Adrenal gland (tissue), 12 donors: ENCODE results near the gene CEP76. TPM values are rescaled to one million over a fixed set of nuclear protein-coding genes. Genes with fewer than 3 reads are reported as not detected.

Source experiments
- DNase-seq, 7 donors: peaks; one replicate each; pipeline ENCODE4 v3.0.0-alpha.2; 2019 to 2020
- H3K27ac ChIP-seq, 5 donors: fragments of 200-600 bp; sonication (generic) in 4 of 5; 1 replicate in 3 of 5; 2 replicates in 2 of 5; pipeline versions ENCODE4 v1.5.1 to v1.8.0; 2016 to 2020; ENCODE audit warnings: mild to moderate bottlenecking in 1 of 5
- H3K27me3 ChIP-seq: fragments of 200-600 bp; 2 replicates; pipeline ENCODE4 v1.8.0; 2021
- H3K36me3 ChIP-seq, 2 donors: fragments of 200-600 bp; replicated peaks in 1 of 2; 1 replicate in 1 of 2; 2 replicates in 1 of 2; pipeline versions ENCODE4 v1.5.1 to v1.8.0; 2018 to 2022
- H3K4me1 ChIP-seq, 2 donors: fragments of 200-600 bp; replicated peaks in 1 of 2; 1 replicate in 1 of 2; 2 replicates in 1 of 2; pipeline versions ENCODE4 v1.5.1 to v1.8.0; 2018 to 2021
- H3K4me3 ChIP-seq, 4 donors: fragments of 200-600 bp; sonication (generic) in 3 of 4; one replicate each; pipeline ENCODE4 v1.5.1; 2016 to 2018
- H3K9me3 ChIP-seq, 3 donors: fragments of 200-600 bp; sonication (generic) in 1 of 3; replicated peaks in 1 of 3; 1 replicate in 2 of 3; 2 replicates in 1 of 3; pipeline versions ENCODE4 v1.5.1 to v1.8.0; 2016 to 2021
- CTCF ChIP-seq, 6 experiments: fragments of 450-650 bp in 4 of 6; fragments of 200-600 bp in 2 of 6; sonication (generic) in 1 of 6; IDR thresholded peaks; 1 replicate in 5 of 6; 2 replicates in 1 of 6; pipeline versions ENCODE4 v1.5.1 to v1.8.0; 2016 to 2021; ENCODE audit warnings: antibody characterized with exemption in 6 of 6, mild to moderate bottlenecking in 2 of 6, moderate library complexity in 1 of 6
- POLR2A ChIP-seq, 2 donors: fragments of 450-650 bp; IDR thresholded peaks; one replicate each; pipeline ENCODE4 v1.6.1; 2017; ENCODE audit warnings: antibody characterized with exemption in 2 of 2, mild to moderate bottlenecking in 2 of 2, moderate library complexity in 1 of 2
- WGBS, 4 donors: extraction: QIAGEN DNeasy Blood & Tissue Kit in 2 of 4; methylation state at CpG; one replicate each; pipeline versions ENCODE4 v1.1.5 to v1.1.7; 2013 to 2017; 5-methylcytosine and 5-hydroxymethylcytosine counted together
- intact Hi-C, 2 donors: fragments of 100-400 bp; cut with DNase I; formaldehyde crosslinking; loops; one replicate each; pipeline versions ENCODE4 v1.14.1 to v1.15.0; 2022 to 2023
- polyA plus RNA-seq, 3 donors: library from polyadenylated mRNA; stranded (reverse); fragments of 200-250 nt in 2 of 3; fragments of 350-450 nt in 1 of 3; fragmentation: Illumina TruSeq in 1 of 3; extraction: RNeasy Lipid Tissue Mini Kit (QIAGEN cat#74804) in 1 of 3; gene quantifications; one replicate each; pipeline ENCODE4 v1.2.3, GENCODE V29; 2013 to 2014
- total RNA-seq, 9 donors: library from RNA; depleted of rRNA in 4 of 9; stranded (reverse); fragments of >200 nt in 4 of 9; fragments of 120-200 nt in 1 of 9; fragmentation: NEBNext Ultra II Directional in 1 of 9; extraction: Animal tissue kit (Norgen Biotek cat#: 25700) in 1 of 9; gene quantifications; one replicate each; pipeline versions ENCODE4 v1.1.0 to v1.2.4, GENCODE V29; 2013 to 2023
- donor health status: healthy with polysubstance abuse.
- donor health status: Bipolar disorder and iron deficiency.
- donor health status: DM: yes; HTN: yes; CAD: no.
- donor health status: DM: no; HTN: no; CAD: no.
- donor health status: DM: no; HTN: no; CAD: no.
- donor health status: DM: yes; HTN: yes; CAD: no.

The CEP76 gene
- total and polyA plus RNA-seq, 12 donors, result 2.6 to 32.2 (median 7.2) TPM

- intact Hi-C loops, result loop anchor here in 1 of 2 donors (10.0 kb wide), 1 partner anchor 108 kb away; no protein-coding TSS in a partner anchor
- 7 to 33% (median 25%) methylated on average over 3 of the region's 3 CpGs for whole genome bisulfite sequencing, 4 donors
Measured at GRCh38 chr18:12652861-12653401, 49.6 kb downstream of the CEP76 start.

GRCh38 chr18:12651651-12652050 is 50.9 kb downstream of the CEP76 start:
- H3K4me1 ChIP-seq, result peaks cover 24 to 64% of the 10 kb centered on the region in 2 donors
- H3K27ac ChIP-seq, result peak overlapping the region in 3 of 5 donors; percentile 28 to 76 (median 70)
- no peak for DNase-seq
- TF ChIP-seq POLR2A (IDR thresholded peaks at IDR 0.05) (no peak), CTCF (IDR thresholded peaks at IDR 0.05) (no peak)
- no peaks in the 10 kb centered on the region for H3K36me3 ChIP-seq
- no peaks in the 10 kb centered on the region for H3K27me3 ChIP-seq
- intact Hi-C loops, result loop anchor here in 1 of 2 donors (10.0 kb wide), 1 partner anchor 107 kb away; no protein-coding TSS in a partner anchor
- no peak overlapping the region for H3K4me3 ChIP-seq
- WGBS, 4 donors, result 53 to 58% (median 55%) methylated on average over 4 of the region's 4 CpGs
- no peaks in the 10 kb centered on the region for H3K9me3 ChIP-seq

More at GRCh38 chr18:12652861-12653401, 49.6 kb downstream of the CEP76 start:
- Histone ChIP-seq H3K36me3 (no peaks in the 10 kb centered on the region), H3K9me3 (no peaks in the 10 kb centered on the region), H3K27ac (peak overlapping the region; percentile 28 to 88 (median 70)), H3K4me3 (peak overlapping the region in 1 of 4 donors; percentile 37), H3K27me3 (no peaks in the 10 kb centered on the region), H3K4me1 (peaks cover 24 to 67% of the 10 kb centered on the region in 2 donors)
- TF ChIP-seq CTCF (IDR thresholded peaks at IDR 0.05), result no peak
- TF ChIP-seq POLR2A (IDR thresholded peaks at IDR 0.05), result peak in 1 of 2 donors; percentile 28
- peak; percentile 44 to 83 (median 76) for DNase-seq

- Histone ChIP-seq H3K27me3 (no peaks in the 10 kb centered on the region), H3K36me3 (no peaks in the 10 kb centered on the region), H3K27ac (no peak overlapping the region), H3K4me3 (no peak overlapping the region), H3K4me1 (peaks cover 13 to 52% of the 10 kb centered on the region in 2 donors), H3K9me3 (no peaks in the 10 kb centered on the region)
- WGBS, 4 donors, result 83 to 93% (median 89%) methylated on average over 3 of the region's 3 CpGs
- no peak for TF ChIP-seq POLR2A (IDR thresholded peaks at IDR 0.05)
- no peak for TF ChIP-seq CTCF (IDR thresholded peaks at IDR 0.05)
- no peak for DNase-seq
- intact Hi-C loops, result no loop called here
Measured at GRCh38 chr18:12647773-12648172, 54.8 kb downstream of the CEP76 start.

- Histone ChIP-seq H3K27me3 (no peaks in the 10 kb centered on the region), H3K4me1 (peaks cover 7 to 44% of the 10 kb centered on the region in 2 donors), H3K27ac (peak overlapping the region in 2 of 5 donors; percentile 47 to 67), H3K4me3 (no peak overlapping the region), H3K9me3 (no peaks in the 10 kb centered on the region), H3K36me3 (no peaks in the 10 kb centered on the region)
- intact Hi-C loops, result no loop called here
- TF ChIP-seq CTCF (IDR thresholded peaks at IDR 0.05), result no peak
- no peak for TF ChIP-seq POLR2A (IDR thresholded peaks at IDR 0.05)
- DNase-seq, result peak; percentile 44 to 76 (median 62)
- 53 to 64% (median 57%) methylated on average over 10 of the region's 10 CpGs for WGBS, 4 donors
Measured at GRCh38 chr18:12645751-12646203, 56.7 kb downstream of the CEP76 start.
